ENCODE results near the gene TUBGCP3.

DNA sequence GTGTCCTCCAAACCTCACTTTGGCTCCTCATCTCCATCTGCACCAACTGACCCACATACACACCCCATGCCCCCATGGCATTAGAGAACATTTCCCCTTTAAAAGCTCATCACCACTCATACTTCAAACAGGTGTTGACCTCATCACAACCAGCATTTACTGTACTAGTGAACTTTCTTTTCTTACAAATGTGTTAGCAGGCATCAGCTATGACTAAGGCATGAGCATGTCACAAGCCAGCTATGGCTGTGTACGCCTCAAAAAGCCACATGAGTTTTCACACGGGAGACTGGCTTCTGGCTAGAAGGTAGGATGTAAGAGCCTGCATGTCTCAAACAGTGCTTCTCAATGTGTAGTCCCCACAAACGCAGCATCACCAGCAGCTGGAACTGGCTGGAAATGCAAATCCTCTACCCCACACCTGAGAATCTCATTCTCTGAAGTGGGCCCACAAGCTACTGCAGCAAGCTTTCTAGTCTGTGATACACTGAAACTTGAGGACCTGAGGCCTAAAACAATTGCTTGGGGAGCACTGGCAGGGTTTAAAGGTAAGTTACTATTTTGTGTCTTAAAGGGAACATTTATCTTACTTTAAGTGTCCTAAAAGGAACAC is 66.8 kb downstream of the TUBGCP3 start:
- TF ChIP-seq, protein P1, sequence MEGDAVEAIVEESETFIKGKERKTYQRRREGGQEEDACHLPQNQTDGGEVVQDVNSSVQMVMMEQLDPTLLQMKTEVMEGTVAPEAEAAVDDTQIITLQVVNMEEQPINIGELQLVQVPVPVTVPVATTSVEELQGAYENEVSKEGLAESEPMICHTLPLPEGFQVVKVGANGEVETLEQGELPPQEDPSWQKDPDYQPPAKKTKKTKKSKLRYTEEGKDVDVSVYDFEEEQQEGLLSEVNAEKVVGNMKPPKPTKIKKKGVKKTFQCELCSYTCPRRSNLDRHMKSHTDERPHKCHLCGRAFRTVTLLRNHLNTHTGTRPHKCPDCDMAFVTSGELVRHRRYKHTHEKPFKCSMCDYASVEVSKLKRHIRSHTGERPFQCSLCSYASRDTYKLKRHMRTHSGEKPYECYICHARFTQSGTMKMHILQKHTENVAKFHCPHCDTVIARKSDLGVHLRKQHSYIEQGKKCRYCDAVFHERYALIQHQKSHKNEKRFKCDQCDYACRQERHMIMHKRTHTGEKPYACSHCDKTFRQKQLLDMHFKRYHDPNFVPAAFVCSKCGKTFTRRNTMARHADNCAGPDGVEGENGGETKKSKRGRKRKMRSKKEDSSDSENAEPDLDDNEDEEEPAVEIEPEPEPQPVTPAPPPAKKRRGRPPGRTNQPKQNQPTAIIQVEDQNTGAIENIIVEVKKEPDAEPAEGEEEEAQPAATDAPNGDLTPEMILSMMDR (IDR thresholded peaks at IDR 0.05 in 2 of 3, conservative IDR thresholded peaks at IDR 0.05 in 1 of 3; ENCODE audit: borderline replicate concordance in 1 of 3, insufficient read depth in 1 of 3, low read depth in 2 of 3, low read length in 2 of 3), result no peak
- no peak for TF ChIP-seq SP1 (IDR thresholded peaks at IDR 0.05; ENCODE audit: low read depth)
- no peak for TF ChIP-seq YY1 (IDR thresholded peaks at IDR 0.05; ENCODE audit: extremely low read depth, insufficient replicate concordance, low read depth, low read length)
- no peak for TF ChIP-seq POLR2AphosphoS5 (IDR thresholded peaks at IDR 0.05; ENCODE audit: low read depth, low read length)
- no peak for TF ChIP-seq JUND (IDR thresholded peaks at IDR 0.05)
- TF ChIP-seq, protein P2, sequence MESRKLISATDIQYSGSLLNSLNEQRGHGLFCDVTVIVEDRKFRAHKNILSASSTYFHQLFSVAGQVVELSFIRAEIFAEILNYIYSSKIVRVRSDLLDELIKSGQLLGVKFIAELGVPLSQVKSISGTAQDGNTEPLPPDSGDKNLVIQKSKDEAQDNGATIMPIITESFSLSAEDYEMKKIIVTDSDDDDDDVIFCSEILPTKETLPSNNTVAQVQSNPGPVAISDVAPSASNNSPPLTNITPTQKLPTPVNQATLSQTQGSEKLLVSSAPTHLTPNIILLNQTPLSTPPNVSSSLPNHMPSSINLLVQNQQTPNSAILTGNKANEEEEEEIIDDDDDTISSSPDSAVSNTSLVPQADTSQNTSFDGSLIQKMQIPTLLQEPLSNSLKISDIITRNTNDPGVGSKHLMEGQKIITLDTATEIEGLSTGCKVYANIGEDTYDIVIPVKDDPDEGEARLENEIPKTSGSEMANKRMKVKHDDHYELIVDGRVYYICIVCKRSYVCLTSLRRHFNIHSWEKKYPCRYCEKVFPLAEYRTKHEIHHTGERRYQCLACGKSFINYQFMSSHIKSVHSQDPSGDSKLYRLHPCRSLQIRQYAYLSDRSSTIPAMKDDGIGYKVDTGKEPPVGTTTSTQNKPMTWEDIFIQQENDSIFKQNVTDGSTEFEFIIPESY (IDR thresholded peaks at IDR 0.05; ENCODE audit: extremely low read depth, insufficient replicate concordance, low read length), result no peak
- no peak for TF ChIP-seq TCF7L2 (IDR thresholded peaks at IDR 0.05; ENCODE audit: borderline replicate concordance, extremely low read depth, insufficient read depth, insufficient read length)
- no peak for TF ChIP-seq EZH2 (IDR thresholded peaks at IDR 0.05)
- TF ChIP-seq, protein P3, sequence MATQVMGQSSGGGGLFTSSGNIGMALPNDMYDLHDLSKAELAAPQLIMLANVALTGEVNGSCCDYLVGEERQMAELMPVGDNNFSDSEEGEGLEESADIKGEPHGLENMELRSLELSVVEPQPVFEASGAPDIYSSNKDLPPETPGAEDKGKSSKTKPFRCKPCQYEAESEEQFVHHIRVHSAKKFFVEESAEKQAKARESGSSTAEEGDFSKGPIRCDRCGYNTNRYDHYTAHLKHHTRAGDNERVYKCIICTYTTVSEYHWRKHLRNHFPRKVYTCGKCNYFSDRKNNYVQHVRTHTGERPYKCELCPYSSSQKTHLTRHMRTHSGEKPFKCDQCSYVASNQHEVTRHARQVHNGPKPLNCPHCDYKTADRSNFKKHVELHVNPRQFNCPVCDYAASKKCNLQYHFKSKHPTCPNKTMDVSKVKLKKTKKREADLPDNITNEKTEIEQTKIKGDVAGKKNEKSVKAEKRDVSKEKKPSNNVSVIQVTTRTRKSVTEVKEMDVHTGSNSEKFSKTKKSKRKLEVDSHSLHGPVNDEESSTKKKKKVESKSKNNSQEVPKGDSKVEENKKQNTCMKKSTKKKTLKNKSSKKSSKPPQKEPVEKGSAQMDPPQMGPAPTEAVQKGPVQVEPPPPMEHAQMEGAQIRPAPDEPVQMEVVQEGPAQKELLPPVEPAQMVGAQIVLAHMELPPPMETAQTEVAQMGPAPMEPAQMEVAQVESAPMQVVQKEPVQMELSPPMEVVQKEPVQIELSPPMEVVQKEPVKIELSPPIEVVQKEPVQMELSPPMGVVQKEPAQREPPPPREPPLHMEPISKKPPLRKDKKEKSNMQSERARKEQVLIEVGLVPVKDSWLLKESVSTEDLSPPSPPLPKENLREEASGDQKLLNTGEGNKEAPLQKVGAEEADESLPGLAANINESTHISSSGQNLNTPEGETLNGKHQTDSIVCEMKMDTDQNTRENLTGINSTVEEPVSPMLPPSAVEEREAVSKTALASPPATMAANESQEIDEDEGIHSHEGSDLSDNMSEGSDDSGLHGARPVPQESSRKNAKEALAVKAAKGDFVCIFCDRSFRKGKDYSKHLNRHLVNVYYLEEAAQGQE (IDR thresholded peaks at IDR 0.05; ENCODE audit: low read depth), result no peak
- TF ChIP-seq RAD21 (IDR thresholded peaks at IDR 0.05; ENCODE audit: low read depth), result no peak

All from HCT116 (cell line).